Renal cortical epithelial cell (primary cell): ENCODE measurements around the gene MACROH2A1. TPM values are rescaled to one million over a fixed set of nuclear protein-coding genes. Genes with fewer than 3 reads are reported as not detected.
A peak's percentile ranks its signal among the peaks of the same experiment; 100 is the strongest.

ENCODE experiments used
- DNase-seq: peaks from one replicate; pipeline ENCODE4 v3.0.0-alpha.2; 2011; ENCODE audit warnings: low read depth
- total RNA-seq: library from RNA; depleted of rRNA; stranded (reverse); fragments of >200 nt; gene quantifications from 2 replicates; pipeline ENCODE4 v1.2.3, GENCODE V29; 2014

Gene MACROH2A1
- total RNA-seq, 1 donor from 2014 or later, result 282 TPM

DNA sequence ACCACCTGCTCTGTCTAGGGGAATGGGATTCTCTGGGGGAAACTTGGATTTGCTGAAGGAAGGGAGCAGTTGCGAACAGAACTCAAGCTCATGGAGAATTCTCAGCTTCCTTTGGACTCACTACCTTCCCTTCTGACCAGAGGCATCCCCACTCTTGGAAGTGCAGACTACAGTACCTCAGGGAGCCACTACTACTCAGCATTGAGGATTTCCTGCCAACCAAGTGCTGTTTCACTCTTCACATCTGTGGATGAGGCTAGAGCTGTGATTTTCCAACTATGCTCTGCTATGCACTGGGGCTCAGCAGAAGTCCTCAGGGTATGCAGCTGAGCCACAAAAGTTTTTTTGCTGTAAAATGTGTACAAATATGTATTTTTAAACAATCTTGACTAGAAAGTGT is 43.9 kb downstream of the MACROH2A1 start:
- DNase-seq, result no peak

DNA sequence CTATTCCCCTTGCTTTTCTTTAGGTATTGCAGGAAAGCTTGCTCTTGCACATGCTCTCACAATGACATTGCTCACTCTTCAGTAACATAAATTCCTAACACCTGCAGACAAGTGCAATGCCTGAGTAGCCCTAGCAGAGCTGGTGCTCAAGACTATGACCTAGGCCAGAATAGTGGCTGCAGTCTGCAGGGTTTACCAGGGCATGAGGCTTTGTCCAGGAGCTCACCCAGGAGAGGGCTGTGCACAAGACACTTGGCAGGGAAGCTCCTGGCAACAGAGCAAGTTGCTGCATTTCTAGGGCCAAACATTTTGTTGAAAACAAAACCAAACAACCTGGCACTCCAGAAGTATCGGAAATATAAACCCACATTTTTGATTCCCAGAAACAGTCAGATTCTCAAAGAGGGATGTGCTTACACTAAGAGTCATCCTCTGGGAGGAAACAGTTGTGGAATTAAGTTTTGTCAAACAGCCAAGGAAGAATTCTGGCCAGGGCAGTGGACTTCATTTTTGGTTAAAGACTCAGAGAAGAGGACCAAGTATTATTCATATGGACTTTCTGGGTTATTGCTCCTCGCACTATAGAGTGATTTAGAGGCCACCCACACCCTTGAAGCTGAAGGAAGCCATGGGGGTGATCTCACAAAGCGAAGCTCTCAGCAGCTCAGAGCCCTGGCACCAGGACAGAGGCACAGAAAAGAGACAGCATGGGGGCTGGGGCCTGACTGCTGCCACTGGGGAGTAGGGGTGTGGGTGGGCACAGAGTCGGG is 44.9 kb downstream of the MACROH2A1 start:
- no peak for DNase-seq

- DNase-seq, result no peak
Observed at GRCh38 chr5:135350536-135350935, 48.5 kb downstream of the MACROH2A1 start.

GRCh38 chr5:135349886-135350285 is 49.1 kb downstream of the MACROH2A1 start:
- no peak for DNase-seq

- no peak for DNase-seq
Observed at GRCh38 chr5:135349451-135349850, 49.6 kb downstream of the MACROH2A1 start.

DNA sequence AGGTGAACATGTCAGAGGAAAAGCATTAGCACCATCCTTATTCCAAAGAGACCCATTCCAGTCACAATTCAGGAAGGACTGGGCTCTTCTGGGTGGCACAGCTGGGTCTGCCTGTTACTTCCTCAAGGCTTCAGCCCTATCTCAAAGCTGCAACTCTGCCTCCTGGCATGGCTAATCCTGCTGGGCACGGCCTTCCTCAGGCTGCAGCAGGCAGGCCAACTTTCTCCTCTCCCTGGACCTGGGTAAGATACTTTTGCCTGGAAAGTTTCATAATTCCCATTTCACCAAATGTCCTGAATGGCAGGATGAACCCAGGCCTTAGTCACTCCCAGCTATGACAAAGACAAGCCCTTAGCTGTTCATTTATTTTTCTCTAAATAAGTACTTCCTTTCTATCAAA is 50.1 kb downstream of the MACROH2A1 start:
- no peak for DNase-seq

GRCh38 chr5:135347392-135347791 is 51.6 kb downstream of the MACROH2A1 start:
- DNase-seq, result no peak

- peak; percentile 24 for DNase-seq
Observed at GRCh38 chr5:135345956-135346731, 52.9 kb downstream of the MACROH2A1 start.

DNA sequence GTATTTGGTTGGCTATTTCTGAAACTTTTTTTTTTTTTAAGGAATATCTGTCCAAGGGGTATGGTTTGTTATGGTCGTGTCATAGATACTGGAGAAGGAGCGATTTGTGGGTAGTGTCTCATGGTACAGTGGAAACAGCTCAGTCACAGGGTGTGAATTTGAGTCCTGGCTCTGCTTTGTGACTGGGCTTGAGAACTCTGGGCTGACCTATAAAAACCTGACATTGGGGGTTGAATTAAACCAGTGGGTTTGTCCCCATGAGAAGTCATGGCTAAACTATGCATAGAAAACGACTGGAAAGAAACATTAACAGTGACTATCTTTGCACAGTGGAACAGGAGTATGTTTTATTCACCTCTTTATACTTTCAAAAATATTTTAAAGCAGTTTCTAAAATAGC is 54.7 kb downstream of the MACROH2A1 start:
- peak; percentile 44 for DNase-seq

DNA sequence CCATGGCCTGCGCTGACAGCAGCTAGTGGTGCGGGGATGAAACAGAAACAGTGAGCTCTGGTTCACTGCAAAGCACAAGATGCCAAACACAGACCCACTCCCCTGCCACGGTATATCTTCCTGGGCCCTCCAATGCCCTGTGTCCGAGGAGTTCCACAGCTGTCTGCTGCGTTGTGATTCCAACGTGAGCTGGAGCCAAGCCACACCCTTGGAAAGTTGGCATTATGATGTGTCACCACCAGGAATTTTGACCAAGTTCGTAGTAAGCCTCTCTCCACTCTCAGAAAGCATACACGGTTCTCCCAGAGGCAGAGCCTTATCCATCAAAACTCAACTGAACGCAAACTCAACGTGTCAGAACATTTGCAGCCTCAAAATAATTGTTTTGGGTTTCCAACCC is 55.6 kb downstream of the MACROH2A1 start:
- DNase-seq, result no peak

- DNase-seq, result no peak
Observed at GRCh38 chr5:135342551-135342875, 56.5 kb downstream of the MACROH2A1 start.

DNA sequence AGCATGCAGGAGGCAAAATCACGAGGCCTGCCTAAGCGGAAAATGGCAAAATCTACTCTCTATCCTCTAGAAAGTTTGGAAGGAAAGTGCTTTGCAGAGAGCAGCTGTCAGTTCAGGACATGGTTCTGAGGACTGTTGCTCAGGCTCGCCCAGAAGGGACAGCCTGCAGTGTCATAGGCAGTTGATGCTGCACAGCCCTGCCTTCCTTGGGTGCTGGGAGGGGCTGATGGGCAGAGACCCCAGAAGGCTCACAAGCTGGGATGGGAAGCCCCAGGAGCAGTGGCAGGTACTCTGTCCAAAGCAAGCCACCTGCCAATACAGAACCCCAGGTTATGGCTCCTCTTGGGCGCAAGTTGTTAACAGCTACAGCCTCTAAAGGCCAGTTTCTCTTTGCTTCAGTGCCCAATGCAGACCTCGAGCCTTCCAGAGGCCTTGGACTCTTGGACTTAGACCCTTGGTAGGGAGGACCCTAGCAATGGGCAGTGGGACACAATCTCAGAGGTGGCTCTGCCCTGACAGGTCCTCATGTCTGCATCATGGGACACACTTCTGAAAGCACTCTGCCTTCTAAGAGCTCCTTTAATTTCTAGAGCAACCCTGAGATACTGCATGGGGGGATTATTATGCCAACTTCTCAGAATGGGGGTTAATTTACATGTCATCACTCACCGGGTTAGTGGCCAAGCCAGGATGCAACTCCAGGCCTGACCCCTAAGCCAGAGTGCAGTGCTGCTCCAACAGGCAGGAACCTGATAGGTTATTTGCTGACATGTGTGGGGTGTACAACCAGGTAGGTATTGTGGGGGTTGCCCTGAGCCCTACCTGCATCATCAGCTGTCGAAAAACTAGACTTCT is 57.1 kb downstream of the MACROH2A1 start:
- no peak for DNase-seq

- DNase-seq, result no peak
Observed at GRCh38 chr5:135341016-135341666, 57.9 kb downstream of the MACROH2A1 start.

DNA sequence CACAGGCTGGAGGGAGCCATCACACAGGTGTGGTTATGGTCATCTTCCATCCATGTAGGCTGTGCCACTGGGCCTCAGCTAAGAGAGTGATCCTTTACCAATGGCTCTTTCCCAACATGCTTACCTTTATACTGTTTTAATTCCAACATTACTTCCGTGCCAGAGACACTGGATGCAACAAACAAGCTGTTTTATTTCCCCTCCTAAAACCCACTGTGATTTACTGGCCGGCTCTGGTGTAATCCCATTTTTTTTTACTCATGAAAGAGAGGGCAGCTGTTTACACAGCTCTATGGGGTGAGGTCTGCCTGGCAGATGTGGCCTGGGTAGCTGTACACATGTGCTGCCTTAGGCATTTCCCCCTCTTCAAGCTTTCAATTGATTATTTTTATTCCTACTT is 58.5 kb downstream of the MACROH2A1 start:
- no peak for DNase-seq

DNA sequence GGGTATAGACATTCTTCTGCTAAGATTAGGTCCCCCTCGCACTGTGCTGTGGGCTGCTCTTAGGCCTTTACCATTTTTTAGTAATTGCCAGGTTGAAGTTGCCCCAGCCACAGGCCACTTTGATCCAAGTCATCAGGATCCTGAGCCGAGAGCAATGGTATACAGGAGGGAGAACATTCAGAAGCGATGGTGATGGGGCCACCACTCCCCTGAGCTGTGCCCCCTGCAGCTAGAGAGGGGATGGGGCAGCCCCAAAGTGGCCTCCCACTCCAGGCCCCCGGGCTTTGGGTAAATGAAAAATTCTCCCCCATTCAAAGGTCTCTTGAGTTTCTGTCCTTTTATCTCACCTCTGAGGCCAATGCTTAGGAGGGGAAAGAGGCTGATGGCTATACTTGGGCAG is 59.4 kb downstream of the MACROH2A1 start:
- DNase-seq, result no peak

GRCh38 chr5:135339189-135339588 is 59.8 kb downstream of the MACROH2A1 start:
- DNase-seq, result no peak

DNA sequence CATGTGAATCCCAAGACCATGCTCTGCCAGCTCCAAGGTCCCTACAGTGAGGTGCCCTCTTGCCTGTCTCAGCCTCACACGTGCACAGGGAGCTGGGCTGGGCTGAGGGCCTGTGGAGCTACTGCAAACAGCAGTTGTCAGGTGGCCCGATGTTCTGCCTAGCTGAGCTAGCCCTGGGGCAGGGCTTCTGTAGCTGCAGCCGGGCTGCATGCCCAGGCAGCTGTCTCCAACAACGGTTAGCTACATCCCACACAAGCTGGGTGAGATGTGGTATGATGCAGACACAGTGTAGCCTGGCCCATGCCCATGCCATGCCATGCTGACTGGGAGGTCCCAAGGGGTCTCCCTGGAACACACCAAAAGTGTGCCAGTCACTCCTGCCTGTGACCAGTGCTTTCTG is 62.0 kb downstream of the MACROH2A1 start:
- DNase-seq, result no peak

DNA sequence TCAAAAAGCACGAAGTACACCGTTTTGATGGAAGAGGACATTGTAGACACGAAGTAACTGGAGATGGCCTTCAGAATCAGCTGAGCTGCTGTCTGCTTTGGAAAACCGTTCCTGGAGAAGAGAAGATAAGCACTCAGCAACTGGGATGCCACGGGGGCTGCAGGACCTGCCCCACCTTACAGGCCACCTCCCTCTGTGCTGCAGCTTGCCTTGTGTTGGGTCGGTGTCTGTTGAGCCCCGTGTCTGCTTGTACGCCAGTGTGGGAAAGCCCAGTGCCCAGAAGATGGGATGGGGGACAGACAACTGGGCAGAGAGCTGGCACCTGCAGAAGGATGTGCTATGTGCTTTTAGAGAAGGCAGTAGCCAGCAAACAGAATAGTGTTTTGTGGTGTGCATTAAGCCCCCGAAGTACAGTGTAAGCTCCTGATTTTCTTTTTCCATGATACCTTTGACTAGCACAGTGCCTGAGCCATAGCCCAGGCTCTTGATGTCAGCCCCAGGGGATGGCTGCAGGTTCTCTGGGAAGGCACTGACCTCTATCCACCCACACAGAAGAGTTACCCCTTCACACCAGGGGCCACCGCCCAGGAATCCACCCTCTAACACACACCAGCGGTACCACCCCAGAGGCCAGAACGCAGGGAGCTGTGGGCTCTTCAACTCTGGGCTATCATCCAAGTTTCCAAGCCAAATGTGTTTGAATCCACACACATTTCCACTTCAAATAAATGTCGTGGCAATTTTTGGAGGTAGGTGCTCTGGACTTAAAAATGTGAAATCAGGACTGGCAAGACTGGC is 63.8 kb downstream of the MACROH2A1 start:
- peak; percentile 53 for DNase-seq

GRCh38 chr5:135333732-135334515 is 65.1 kb downstream of the MACROH2A1 start:
- peak; percentile 54 for DNase-seq

DNA sequence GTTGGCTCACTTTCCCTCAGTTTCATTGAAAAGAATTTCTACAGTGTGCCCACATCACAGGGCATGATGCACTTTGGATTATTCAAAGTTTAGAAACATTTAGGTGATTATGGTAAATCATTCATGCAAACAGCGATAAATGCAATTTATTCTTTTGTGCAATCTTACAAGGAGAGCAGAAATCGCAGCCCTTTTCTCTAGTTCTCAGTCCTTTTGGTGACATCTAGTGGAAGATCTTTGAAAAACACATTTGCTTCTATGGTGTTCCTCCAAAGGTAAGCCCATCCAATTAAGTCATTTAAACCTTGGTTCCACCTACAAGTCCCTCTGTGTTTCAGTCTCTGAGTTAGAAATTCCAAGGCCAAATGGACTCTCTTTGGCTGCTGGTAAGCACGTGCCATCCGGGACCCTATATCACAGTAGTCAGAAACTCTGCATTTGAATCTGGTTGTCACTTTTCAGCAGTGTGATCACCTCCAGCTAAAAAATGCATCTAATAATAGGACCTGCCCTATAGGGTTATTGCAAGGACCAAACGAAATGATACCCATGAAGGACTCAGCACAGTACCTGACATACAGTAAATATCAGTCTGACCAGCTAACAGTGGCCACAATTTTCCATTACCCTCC is 66.4 kb downstream of the MACROH2A1 start:
- DNase-seq, result peak; percentile 70
